GM21515 (cell line): Measurements from ENCODE around the gene LEFTY1.
"Not testable (repeated sequence)": the region's sequence is repeated elsewhere in the genome, so short reads cannot be mapped to it uniquely, and the experiment has no call there.

Source experiments
- ATAC-seq: cut with Tn5 transposase; IDR thresholded peaks from one replicate; pipeline ENCODE4 v1.9.1; 2021; ENCODE audit not compliant: unreplicated experiment

LEFTY1 gene, protein sequence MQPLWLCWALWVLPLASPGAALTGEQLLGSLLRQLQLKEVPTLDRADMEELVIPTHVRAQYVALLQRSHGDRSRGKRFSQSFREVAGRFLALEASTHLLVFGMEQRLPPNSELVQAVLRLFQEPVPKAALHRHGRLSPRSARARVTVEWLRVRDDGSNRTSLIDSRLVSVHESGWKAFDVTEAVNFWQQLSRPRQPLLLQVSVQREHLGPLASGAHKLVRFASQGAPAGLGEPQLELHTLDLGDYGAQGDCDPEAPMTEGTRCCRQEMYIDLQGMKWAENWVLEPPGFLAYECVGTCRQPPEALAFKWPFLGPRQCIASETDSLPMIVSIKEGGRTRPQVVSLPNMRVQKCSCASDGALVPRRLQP

DNA sequence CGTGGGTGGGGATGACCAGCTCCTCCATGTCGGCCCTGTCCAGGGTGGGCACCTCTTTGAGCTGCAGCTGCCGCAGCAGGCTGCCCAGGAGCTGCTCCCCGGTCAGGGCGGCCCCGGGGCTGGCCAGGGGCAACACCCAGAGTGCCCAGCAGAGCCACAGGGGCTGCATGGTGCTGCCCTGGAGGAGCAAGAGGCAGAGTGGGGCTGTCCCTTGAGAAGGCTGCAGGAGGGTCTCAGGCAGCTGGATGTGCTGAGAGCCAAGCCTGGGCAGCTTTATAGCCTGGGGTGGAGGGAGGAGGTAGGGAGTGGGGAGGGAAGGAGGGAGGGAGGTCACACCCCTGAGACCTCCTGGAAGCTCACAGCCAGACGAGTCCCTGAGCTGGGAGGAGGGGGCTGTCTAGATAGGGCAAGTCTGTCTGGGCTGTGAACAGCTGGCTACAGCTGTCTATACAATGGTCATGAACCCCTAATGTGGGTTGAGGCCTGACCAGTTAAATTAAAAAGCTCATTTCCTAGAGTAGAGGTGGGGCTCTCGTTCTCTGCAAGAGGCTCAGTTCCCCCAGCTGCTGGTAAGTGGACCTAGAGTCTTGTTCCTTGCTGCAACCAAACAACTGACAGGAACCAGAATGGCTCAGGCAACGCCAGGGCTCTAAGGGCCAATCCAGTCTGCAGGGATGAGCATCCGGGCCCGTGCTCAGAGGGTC, at the start of gene LEFTY1:
Gene LEFTY1 (minus strand): TSS at position 249 of the 704 bp plus-strand sequence. CDS start 80 bp downstream, at position 169.
- ATAC-seq: no peak

DNA sequence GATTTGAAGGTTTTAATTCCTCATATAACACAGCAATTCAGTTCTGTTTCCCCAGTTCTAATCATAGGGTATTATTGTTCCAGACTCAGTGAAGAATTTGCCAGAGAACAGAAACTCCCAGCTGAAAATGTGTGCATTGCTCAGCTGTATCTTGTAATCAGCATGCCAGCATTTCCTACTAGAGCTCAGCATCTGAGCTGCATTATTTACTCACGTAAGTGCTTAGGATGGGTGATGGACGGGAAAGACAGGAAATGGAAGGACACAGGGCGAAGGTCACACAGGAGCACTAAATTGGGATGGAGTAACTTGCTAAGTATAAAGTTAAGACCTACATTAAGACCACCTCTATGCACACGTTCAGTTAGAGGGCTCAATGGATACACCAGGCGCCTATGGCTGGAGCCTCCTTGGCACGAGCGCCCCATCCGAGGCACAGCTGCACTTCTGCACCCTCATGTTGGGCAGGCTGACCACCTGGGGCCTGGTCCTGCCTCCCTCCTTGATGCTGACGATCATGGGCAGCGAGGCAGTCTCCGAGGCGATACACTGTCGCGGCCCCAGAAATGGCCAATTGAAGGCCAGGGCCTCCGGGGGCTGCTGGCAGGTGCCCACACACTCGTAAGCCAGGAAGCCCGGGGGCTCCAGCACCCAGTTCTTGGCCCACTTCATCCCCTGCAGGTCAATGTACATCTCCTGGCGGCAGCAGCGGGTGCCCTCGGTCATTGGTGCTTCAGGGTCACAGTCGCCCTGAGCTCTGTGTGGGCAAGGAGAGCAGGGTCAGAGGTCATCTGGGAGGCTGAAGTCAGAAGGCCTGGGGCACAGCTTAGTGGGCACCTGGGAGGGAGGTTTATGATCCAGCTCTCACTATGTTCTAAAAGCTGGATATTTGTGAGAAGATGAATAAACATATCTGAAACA, 48.4 kb upstream of the LEFTY1 start:
- no peak for ATAC-seq

DNA sequence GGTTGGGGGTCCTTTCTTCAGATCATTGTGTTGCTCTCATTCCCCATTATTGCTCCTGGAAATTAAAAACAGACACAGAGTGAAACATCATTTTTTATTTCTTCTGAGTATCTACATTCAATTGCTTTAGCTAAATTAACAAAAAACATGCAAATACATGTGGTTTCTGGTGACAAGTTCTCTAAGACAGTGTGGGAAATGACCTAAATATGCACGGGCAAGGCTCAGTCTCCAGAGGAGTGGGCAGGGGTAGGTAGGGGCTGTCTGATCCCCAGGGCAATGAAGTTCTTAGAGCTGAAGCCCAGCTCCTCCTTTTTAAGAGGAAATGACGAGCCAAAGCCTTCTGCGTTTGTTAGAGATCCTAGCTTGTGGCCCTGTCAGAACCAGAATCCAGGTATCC, 47.6 kb upstream of the LEFTY1 start:
- ATAC-seq: no peak

DNA sequence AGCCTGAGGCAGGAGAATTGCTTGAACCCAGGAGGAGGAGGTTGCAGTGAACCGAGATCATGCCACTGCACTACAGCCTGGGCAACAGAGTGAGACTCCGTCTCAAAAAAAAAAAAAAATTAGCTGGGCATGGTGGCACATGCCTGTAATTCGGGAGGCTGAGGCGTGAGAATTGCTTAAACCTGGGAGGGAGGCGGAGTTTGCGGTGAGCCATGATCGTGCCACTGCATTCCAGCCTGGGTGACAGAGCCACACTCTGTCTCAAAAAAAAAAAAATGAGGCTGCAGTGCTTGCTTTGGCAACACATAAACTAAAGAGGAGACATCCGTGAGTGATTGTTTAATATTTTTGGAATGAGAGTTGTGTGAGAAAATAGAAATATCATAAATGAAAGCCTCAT, 47.1 kb upstream of the LEFTY1 start:
- not testable (repeated sequence) for ATAC-seq

DNA sequence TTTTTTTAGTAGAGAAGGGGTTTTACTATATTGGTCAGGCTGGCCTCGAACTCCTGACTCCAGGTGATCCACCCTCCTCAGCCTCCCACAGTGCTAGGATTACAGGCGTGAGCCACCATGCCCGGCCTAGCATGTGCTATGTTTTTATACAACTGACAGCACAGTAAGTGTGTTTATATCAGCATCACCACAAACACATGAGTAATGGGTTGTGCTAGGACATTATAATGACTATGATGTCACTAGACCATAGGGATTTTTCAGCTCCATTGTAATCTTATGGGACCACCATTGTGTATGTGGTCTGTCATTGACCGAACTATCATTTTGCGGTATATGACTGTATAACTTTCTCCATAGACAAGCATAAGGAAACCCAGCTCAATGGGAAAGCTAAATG, 45.8 kb upstream of the LEFTY1 start:
- ATAC-seq: no peak

DNA sequence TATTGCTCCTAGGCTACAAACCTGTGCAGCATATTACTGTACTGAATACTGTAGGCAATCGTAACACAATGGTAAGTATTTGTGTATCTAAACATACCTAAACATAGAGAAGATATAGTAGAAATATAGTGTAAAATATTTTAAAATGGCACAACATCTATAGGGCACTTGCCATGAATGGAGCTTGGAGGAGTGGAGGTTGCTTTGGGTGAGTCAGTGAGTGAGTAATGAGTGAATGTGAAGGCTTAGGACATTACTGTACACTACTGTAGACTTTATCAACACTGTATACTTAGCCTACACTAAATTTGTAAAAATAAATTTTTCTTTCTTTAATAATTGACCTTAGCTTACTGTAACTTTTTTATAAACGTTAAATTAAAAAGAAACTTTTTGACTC, 44.1 kb upstream of the LEFTY1 start:
- no peak for ATAC-seq

DNA sequence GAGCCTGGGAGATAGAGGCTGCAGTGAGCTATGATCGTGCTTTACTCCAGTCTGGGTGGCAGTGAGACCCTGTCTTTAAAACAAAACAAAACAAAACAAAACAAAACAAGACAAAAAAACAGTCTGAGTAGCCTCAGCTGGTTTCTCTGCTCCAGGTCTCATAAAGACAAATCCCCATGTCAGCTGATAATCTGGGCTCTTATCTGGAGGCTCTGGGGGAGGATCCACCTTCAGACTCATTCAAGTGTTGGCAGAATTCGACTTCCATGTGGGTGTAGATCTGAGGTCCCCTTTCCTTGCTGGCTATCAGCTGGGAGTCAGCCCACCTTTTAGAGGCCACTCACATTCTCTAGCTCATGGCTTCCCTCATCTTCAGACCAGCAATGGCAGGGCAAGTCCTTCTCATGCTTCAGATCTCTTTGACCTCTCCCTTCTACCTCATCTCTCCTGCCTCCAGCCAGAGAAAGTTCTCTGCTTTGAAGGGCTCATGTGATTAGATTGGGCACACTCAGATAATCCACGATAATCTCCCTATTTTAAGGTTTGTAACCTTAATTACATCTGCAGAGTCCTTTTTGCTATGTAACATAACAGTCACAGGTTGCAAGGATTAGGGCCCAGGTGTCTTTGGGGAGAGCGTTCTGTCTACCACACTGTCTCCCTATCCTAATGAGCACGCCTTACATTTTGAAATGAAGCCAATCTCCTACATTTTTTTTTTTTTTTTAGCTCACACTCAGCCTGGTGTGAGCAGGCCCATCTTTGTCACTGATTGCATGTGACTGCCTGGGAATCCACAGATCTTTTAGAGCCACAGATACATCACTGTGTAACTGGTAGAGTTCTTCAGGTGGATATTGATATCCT, 42.6 kb upstream of the LEFTY1 start:
- ATAC-seq: no peak

DNA sequence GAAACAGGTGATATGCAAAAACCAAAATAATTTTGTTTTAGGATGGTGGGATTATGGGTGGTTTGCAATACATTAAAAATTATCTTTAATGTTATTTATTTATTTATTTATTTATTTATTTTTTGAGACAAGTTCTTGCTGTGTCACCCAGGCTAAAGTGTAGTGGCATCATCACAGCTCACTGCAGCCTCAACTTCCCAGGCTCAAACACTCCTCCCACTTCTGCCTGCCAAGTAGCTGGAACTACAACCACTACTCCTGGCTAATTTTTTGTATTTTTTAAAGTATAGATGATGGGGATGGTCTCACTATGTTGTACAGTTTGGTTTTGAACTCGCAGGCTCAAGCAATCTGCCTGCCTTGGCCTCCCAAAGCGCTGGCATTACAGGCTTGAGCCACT, 41.6 kb upstream of the LEFTY1 start:
- ATAC-seq: no peak

DNA sequence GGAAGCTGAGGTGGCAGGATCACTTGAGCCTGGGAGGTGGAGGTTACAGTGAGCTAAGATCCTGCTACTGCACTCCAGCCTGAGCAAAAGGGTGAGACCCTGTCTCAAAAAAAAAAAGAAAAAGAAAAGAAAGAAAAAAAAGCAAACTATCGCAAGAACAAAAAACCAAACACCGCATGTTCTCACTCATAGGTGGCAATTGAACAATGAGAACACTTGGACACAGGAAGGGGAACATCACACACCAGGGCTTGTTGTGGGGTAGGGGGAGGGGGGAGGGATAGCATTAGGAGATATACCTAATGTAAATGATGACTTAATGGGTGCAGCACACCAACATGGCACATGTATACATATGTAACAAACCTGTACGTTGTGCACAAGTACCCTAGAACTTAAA, 40.5 kb upstream of the LEFTY1 start:
- ATAC-seq: not testable (repeated sequence)

DNA sequence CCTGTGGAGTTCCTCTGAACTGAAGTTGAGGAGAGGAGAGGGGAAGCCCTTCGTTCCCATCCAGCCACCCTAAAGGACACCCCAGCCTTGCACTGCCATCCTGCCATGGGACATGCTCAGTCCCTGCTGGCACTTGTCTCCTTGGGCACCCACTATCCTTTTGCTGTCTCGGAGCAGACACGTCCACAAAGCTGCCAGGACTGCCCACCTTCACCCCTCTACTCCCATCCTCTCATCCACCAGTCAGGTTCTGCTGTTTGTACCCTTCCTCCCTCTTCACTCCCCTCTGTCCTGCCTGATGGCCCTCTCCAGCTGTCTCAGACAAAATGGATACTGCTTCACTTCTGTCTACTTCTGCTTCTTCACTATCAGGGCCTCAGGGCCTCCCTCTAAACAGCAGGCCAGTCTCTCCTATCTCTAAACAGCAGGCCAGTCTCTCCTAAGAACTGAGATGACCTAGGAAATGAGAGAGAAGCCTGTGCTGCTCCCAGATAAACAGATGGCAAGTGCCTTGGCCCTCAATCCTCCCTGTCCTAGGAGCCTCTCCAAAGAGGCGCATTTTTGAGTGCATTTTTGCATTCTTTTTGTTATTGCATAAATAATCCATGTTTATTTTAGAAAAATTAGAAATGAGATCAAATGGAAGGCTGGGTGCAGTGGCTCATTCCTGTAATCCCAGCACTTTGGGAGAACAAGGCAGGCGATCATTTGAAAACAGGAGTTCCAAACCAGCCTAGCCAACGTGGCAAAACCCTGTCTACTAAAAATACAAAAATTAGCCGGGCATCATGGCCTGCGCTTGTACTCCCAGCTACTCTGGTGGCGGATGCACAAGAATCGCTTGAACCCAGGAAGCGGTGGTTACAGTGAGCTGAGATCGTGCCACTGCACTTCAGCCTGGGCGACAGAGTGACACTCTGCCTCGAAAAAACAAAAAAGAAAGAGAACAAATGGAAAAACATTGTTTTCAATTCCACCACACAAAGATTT, 39.5 kb upstream of the LEFTY1 start:
- no peak for ATAC-seq

DNA sequence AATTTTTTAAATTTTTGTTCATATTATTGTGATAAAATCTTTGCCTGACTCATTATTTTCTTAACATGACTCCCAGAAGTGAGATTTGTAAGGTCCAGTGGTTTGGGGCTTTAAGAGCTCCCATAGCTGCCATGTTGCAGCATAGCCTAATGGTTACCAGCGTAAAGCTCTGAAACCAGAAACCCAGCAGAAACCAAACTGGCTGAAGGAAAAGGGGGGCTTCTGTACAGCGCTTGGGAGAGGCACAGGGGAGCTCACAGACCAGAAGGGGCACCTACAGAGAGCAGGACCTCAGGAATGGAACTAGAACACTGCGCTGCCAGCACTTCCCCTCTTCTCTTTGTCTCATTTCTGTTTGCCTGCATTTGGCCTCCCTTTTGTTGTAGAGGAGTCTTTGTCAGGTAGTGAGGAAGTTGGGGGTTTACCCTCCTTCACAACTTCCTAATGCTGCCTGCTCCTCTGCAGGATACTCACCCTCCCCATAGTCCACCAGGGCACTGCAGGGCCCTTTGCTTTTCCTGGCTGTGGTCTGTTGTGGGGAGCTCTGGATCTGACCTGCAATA, 37.7 kb upstream of the LEFTY1 start:
- ATAC-seq: no peak

DNA sequence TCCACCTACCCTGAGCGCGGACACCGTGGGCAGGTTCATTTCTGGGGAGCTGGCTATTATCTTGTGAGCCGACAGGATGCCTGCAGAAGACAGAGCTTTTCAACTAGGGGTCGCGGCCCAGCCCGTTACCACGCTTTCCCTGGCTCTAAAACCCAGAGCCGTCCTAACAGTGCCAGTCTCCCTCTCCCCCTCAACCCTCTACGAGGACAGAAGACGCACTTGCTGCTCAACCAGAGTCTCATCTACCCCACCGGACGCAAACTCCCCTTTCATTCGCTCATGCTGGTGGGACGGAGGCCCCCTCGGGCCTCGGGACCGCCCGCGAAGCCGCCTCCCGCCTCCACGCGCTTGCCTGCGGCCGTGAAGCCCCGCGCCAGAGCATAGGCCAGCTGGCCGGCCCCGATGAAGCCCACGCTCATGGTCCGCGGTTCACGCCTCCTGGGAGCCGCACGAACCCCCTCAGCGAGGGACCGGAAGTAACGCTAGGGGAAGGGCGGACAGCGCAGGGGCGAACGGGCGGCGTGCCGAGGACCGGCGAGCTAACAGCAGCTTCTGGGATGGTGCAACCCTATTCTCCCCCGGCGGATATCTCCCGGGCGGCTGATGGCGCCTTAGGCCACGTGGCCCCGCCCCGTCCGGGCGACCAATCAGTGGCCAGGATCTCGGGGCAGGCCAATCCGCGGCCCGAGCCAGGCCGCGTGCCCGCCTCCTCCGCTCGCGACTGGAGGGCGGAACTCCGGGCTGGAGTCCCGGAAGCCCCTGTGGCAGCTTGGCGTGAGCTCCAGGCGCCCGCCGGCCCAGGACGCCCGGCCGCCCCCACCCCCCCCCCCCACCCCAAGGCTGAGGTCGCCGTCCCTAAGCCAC, 35.0 kb upstream of the LEFTY1 start, which contains the start of gene PYCR2:
Gene PYCR2 (minus strand): TSS at position 559 of the 864 bp plus-strand sequence. CDS start 140 bp downstream, at position 419.
- ATAC-seq: peak; percentile 98

DNA sequence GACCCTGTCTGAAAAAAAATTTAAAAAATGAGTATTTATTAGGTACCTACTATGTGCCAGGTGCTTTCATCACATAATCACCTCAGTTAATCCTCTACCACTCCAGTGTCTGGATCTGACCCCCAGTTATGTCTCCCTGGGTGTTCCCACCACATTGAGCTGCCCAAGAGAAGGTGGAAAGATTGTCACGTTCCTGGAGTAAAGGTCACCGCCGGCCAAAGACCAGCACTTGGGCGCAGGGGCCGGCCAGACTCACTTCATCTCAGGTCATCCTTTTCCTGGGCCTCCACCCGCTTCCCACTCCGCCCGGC, 34.4 kb upstream of the LEFTY1 start:
- no peak for ATAC-seq

DNA sequence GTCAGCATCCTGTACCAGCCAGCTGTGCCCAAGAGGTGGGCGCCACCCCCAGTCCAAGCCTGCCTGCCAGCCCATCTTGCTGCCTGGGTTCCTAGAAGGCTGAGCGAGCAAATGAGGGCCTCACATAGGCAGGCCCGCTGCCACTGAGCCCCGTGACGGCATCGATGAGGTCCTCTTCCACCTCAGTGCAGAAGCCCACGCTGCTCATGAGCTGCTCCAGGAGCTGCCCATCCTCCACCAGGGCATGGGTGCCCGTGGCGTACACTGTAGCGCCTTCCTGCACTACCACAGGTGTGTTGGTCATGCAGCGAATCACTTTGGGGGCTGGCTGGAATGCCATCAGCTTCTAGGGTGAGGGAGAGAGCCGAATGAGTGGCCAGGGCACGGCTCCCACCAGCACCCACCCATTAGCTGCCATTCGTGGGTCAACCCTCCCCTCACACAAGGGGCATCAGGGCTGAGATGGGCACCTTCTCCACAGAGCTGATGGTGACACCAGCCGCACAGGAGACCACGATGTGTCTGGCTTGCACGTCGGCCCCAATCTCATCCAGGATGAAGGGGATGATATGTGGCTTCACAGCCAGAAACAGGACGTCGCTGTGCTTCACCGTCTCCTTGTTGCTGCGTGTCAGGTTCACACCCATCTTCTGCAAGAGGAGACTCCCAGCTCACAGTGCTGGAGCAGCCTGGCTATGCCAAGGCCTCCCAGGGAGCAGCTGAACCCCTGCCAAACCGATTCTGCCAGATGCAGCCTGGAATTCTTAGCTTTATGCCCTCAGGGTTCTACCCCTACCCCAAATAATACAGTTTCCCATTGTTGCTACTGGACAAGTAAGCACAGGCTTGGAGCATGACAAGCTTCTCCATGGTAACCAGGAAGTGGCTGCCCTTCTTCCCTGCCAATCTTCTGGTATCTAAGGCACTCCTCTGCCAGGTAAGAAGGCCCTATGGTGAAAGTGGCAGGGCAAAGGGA, 33.1 kb upstream of the LEFTY1 start:
- ATAC-seq: no peak

DNA sequence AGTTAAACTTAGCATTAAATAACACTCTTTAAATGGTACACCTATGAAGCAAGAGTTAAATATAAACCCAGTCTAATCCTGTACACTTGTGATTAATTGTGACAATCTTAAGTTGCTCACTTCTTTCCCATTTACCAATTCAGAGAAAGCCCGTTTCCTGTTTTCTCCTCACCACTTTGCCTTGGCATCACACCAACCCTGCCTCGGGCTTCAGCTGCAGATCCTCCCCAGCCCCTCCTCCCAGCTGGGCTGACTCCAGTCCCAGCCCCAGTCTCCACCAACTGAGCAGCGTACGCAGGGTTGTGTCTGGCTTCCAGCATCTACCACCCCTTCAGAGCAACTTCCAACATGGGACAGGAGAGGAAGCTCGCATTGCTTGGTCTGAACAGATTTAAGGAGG, 31.0 kb upstream of the LEFTY1 start:
- ATAC-seq: no peak

DNA sequence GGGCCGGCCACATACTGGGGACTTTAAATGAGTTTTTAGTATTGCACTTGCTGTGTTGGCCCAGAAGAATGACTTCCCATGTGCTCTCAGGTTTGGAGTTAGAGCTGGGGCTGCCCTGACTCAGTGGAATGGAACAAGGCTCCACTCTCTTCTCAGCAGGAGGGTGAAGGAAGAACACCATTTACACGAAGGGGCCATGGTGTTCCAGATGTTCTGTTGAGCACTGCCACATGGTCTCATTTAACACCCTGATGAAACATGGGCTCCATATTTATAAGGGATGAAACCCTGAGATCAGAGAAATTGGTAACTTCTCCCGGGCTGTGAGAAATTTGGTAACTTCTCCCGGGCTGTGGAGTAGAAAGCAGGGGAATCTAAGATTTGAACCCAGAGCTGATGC, 29.3 kb upstream of the LEFTY1 start:
- no peak for ATAC-seq

DNA sequence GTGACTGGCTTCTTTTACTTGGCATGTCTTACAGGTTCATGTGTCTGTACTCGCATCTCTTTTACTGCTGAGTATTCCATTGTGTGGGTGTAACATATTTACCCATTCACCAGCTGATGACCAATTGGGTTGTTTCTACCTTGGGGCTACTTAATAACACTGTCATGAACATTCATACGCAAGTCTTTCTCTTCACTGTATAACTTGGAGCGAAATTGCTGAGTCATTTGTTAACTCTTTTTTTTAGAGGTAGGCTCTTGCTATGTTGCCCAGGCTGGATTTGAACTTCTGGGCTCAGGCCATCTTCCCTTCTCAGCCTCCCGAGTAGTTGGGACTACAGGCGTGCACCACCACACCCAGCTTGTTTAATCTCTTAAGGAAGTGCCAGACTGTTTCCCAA, 28.6 kb upstream of the LEFTY1 start:
- ATAC-seq: no peak
